A673 (cell line): Measurements from ENCODE around the gene FAAP20. TPM values are rescaled to one million over a fixed set of nuclear protein-coding genes. Genes with fewer than 3 reads are reported as not detected.

Experiments used
- BruUV-seq: library from RNA; stranded (reverse); fragments of 400-500 nt; replicated peaks from 2 replicates; lab custom pipeline; 2021; lab: Mats Ljungman, UMichigan
- CTCF ChIA-PET: fragments of 300-600 bp; sonication (Branson Sonifier 250); formaldehyde crosslinking; loops from one replicate; lab custom pipeline; 2022; ENCODE audit warnings: antibody characterized with exemption; lab: Charles Lee
- POLR2A ChIA-PET: fragments of 300-600 bp; sonication (Branson Sonifier 250); formaldehyde crosslinking; loops from one replicate; lab custom pipeline; 2022; ENCODE audit warnings: antibody characterized with exemption; ENCODE audit not compliant: low non-redundant PET; lab: Charles Lee
- DNase-seq: peaks from one replicate; pipeline ENCODE4 v3.0.0-alpha.2; 2015; ENCODE audit warnings: low spot score
- H3K27ac ChIP-seq: fragments of 200-600 bp; sonication (generic); 2 replicates; pipeline ENCODE4 v1.5.1; 2016; ENCODE audit warnings: mixed run types, low read depth, mild to moderate bottlenecking, mixed read lengths, antibody characterized with exemption, low read length; ENCODE audit not compliant: poor library complexity, severe bottlenecking
- H3K27me3 ChIP-seq: fragments of 200-600 bp; sonication (generic); replicated peaks from 2 replicates; pipeline ENCODE4 v1.6.1; 2017; ENCODE audit warnings: mixed run types, low read depth, mild to moderate bottlenecking, mixed read lengths, antibody characterized with exemption, low read length; ENCODE audit not compliant: insufficient read depth, poor library complexity
- H3K36me3 ChIP-seq: fragments of 200-600 bp; sonication (generic); 2 replicates; pipeline ENCODE4 v1.6.1; 2016; ENCODE audit warnings: mixed run types, mild to moderate bottlenecking, mixed read lengths, antibody characterized with exemption, low read length; ENCODE audit not compliant: insufficient read depth, poor library complexity, severe bottlenecking
- H3K4me1 ChIP-seq: fragments of 200-600 bp; sonication (generic); 2 replicates; pipeline ENCODE4 v1.6.1; 2017; ENCODE audit warnings: mixed run types, mild to moderate bottlenecking, mixed read lengths, antibody characterized with exemption, low read length; ENCODE audit not compliant: insufficient read depth, poor library complexity, severe bottlenecking
- H3K4me3 ChIP-seq: fragments of 200-600 bp; sonication (generic); 2 replicates; pipeline ENCODE4 v1.5.1; 2016; ENCODE audit warnings: low read depth, mixed run types, mild to moderate bottlenecking, mixed read lengths, low read length; ENCODE audit not compliant: poor library complexity, severe bottlenecking
- H3K9me3 ChIP-seq: fragments of 200-600 bp; sonication (generic); 2 replicates; pipeline ENCODE4 v1.6.1; 2016; ENCODE audit warnings: mixed run types, low read depth, mild to moderate bottlenecking, mixed read lengths, antibody characterized with exemption, low read length; ENCODE audit not compliant: poor library complexity, severe bottlenecking
- EZH2 ChIP-seq: fragments of 200-600 bp; sonication (generic); IDR thresholded peaks from 2 replicates; pipeline ENCODE4 v1.6.1; 2017; ENCODE audit warnings: borderline replicate concordance, low read depth, mild to moderate bottlenecking, mixed read lengths, antibody characterized with exemption, low read length; ENCODE audit not compliant: poor library complexity, severe bottlenecking
- intact Hi-C: fragments of 100-400 bp; cut with micrococcal nuclease; formaldehyde crosslinking; loops from one replicate; pipeline ENCODE4 v1.10.0; 2022; ENCODE audit not compliant: unreplicated experiment
- total RNA-seq: library from RNA; stranded (reverse); gene quantifications from 2 replicates; pipeline ENCODE4 v1.2.3, GENCODE V29; 2021
- TF ChIP-seq, protein P1 (sequence below): fragments of 300-800, 200-600 bp; sonication (generic); conservative IDR thresholded peaks from 2 replicates; pipeline ENCODE4 v1.5.1; 2017; ENCODE audit warnings: low read depth, mild to moderate bottlenecking, antibody characterized with exemption, low read length, moderate library complexity, mixed read lengths

The FAAP20 gene
- total RNA-seq, 1 experiment from 2014 or later = 114 TPM

DNA sequence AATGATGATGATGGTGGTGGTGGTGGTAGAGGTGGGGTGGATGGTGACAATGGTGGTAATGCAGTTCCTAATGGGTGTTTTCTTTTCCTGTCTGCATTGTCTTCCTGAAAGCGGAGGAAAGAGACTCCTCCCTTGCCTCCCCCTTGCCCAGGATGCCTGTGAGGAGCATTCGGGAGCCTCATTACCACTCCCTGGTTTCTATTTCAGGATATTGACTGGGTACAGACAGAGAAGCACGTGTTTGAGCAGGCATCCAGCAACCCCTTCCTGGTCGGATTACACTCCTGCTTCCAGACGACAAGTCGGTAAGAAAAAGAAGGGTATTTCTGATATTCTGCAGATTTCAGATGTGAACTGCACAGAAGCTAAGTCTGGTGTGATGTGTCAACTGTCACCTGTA is 38.8 kb downstream of the FAAP20 start:
- ChIA-PET POLR2A (no interaction called here), CTCF (no interaction called here)
- Histone ChIP-seq H3K27ac (no peak overlapping the region), H3K4me1 (no peaks in the 10 kb centered on the region), H3K27me3 (no peaks in the 10 kb centered on the region), H3K9me3 (no peaks in the 10 kb centered on the region), H3K4me3 (no peak overlapping the region), H3K36me3 (no peaks in the 10 kb centered on the region)
- no peak for DNase-seq
- TF ChIP-seq EZH2 = no peak
- TF ChIP-seq, protein P1, sequence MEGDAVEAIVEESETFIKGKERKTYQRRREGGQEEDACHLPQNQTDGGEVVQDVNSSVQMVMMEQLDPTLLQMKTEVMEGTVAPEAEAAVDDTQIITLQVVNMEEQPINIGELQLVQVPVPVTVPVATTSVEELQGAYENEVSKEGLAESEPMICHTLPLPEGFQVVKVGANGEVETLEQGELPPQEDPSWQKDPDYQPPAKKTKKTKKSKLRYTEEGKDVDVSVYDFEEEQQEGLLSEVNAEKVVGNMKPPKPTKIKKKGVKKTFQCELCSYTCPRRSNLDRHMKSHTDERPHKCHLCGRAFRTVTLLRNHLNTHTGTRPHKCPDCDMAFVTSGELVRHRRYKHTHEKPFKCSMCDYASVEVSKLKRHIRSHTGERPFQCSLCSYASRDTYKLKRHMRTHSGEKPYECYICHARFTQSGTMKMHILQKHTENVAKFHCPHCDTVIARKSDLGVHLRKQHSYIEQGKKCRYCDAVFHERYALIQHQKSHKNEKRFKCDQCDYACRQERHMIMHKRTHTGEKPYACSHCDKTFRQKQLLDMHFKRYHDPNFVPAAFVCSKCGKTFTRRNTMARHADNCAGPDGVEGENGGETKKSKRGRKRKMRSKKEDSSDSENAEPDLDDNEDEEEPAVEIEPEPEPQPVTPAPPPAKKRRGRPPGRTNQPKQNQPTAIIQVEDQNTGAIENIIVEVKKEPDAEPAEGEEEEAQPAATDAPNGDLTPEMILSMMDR = no peak
- BruUV-seq = no TSS peak
- intact Hi-C loops = no loop called here

DNA sequence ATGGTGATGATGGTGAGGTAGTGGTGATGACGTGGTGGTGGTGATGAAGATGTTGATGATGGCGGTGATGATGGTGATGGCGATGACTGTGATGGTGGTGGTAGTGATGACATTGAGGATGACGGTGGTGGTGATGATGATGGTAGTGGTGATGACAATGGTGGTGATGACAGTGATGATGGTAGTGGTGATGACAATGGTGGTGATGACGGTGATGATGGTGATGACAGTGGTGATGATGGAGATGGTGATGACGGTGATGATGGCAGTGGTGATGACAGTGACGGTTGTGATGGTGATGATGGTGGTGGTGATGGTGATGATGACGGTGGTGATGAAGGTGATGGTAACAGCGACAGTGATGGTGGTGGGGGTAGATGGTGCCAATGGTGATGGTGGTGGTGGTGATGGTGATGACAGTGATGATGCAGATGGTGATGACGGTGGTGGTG is 39.4 kb downstream of the FAAP20 start:
- Histone ChIP-seq H3K4me3 (no peak overlapping the region), H3K27ac (no peak overlapping the region), H3K9me3 (no peaks in the 10 kb centered on the region), H3K4me1 (no peaks in the 10 kb centered on the region), H3K36me3 (no peaks in the 10 kb centered on the region), H3K27me3 (no peaks in the 10 kb centered on the region)
- POLR2A ChIA-PET = no interaction called here
- DNase-seq = no peak
- CTCF ChIA-PET = no interaction called here
- intact Hi-C loops = no loop called here
- TF ChIP-seq, protein P1 = no peak
- no peak for TF ChIP-seq EZH2
- no TSS peak for BruUV-seq

DNA sequence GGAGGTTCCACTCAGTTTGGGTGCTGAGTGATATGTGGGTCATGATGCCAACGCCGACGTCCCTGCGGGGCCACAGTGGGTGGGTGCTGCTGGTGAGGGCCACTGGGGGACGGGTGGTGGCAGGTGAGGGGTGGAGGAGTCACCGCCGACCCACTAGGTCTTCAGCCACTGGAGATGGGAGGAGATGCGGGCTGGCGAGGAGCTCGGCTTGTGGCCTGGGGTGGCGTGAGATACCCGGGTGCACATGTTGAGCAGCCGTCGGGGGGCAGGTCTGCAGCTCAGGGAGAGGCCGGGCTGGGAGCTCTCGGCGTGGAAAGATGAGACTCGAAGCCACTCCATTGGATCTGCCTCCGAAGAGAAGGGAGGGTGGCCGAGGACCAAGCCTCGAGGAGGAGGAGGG is 40.5 kb downstream of the FAAP20 start:
- no peak for TF ChIP-seq EZH2
- TF ChIP-seq, protein P1 = no peak
- Histone ChIP-seq H3K27me3 (no peaks in the 10 kb centered on the region), H3K36me3 (no peaks in the 10 kb centered on the region), H3K27ac (no peak overlapping the region), H3K4me1 (no peaks in the 10 kb centered on the region), H3K4me3 (no peak overlapping the region), H3K9me3 (no peaks in the 10 kb centered on the region)
- no peak for DNase-seq
- no TSS peak for BruUV-seq
- ChIA-PET CTCF (interaction anchor here (0.6 kb wide), 1 partner anchor 35 kb away, joined by 8 read pairs; no protein-coding TSS in a partner anchor), POLR2A (no interaction called here)
- intact Hi-C loops = no loop called here
